MM.1S (cell line): Measurements from ENCODE around the gene CCDC88C.

Experiments
- DNase-seq: peaks from one replicate; pipeline ENCODE4 v3.0.0-alpha.2; 2015
- H2AFZ ChIP-seq: fragments of 300-600 bp; sonication (generic); 2 replicates; pipeline ENCODE4 v1.6.0; 2016; ENCODE audit warnings: antibody characterized with exemption, low read length
- H3F3A ChIP-seq: fragments of 300-600 bp; sonication (generic); 2 replicates; pipeline ENCODE4 v1.6.1; 2016; ENCODE audit warnings: mild to moderate bottlenecking, antibody characterized with exemption, low read length, moderate library complexity, mixed read lengths; ENCODE audit not compliant: insufficient read depth
- H3K27ac ChIP-seq: fragments of 300-600 bp; sonication (generic); 2 replicates; pipeline ENCODE4 v1.5.1; 2016; ENCODE audit warnings: mild to moderate bottlenecking, low read length
- H3K27me3 ChIP-seq: fragments of 300-600 bp; sonication (generic); replicated peaks from 2 replicates; pipeline ENCODE4 v1.6.0; 2016; ENCODE audit warnings: low read length; ENCODE audit not compliant: insufficient read depth
- H3K36me3 ChIP-seq: fragments of 300-600 bp; sonication (generic); replicated peaks from 2 replicates; pipeline ENCODE4 v1.6.1; 2016; ENCODE audit warnings: mild to moderate bottlenecking, low read length, mixed read lengths; ENCODE audit not compliant: insufficient read depth
- H3K4me1 ChIP-seq: fragments of 300-600 bp; sonication (generic); 2 replicates; pipeline ENCODE4 v1.6.1; 2016; ENCODE audit warnings: low read length, mixed read lengths
- H3K4me2 ChIP-seq: fragments of 300-600 bp; sonication (generic); 2 replicates; pipeline ENCODE4 v1.6.0; 2016; ENCODE audit warnings: low read depth, low read length
- H3K4me3 ChIP-seq: fragments of 300-600 bp; sonication (generic); 2 replicates; pipeline ENCODE4 v1.5.1; 2016; ENCODE audit warnings: low read length, mixed read lengths
- H3K79me2 ChIP-seq: fragments of 300-600 bp; sonication (generic); 2 replicates; pipeline ENCODE4 v1.6.1; 2016; ENCODE audit warnings: mixed run types, low read length, mixed read lengths
- H3K9ac ChIP-seq: fragments of 300-600 bp; sonication (generic); 2 replicates; pipeline ENCODE4 v1.6.1; 2016; ENCODE audit warnings: low read length, mixed read lengths
- H3K9me2 ChIP-seq: fragments of 300-600 bp; sonication (generic); replicated peaks from 2 replicates; pipeline ENCODE4 v1.6.1; 2016; ENCODE audit warnings: mild to moderate bottlenecking, low read length, mixed read lengths; ENCODE audit not compliant: insufficient read depth
- H3K9me3 ChIP-seq: fragments of 300-600 bp; sonication (generic); replicated peaks from 2 replicates; pipeline ENCODE4 v1.6.1; 2016; ENCODE audit warnings: mild to moderate bottlenecking, low read length, mixed read lengths; ENCODE audit not compliant: insufficient read depth
- H4K20me1 ChIP-seq: fragments of 300-600 bp; sonication (generic); 2 replicates; pipeline ENCODE4 v1.6.1; 2016; ENCODE audit warnings: mild to moderate bottlenecking, low read length, moderate library complexity, mixed read lengths; ENCODE audit not compliant: insufficient read depth
- EZH2 ChIP-seq: fragments of 300-600 bp; sonication (generic); optimal IDR thresholded peaks from 2 replicates; pipeline ENCODE3; 2017; ENCODE audit warnings: low read depth, mild to moderate bottlenecking, antibody characterized with exemption, low read length, mixed read lengths
- EZH2phosphoT487 ChIP-seq: fragments of 300-600 bp; sonication (generic); IDR thresholded peaks from 2 replicates; pipeline ENCODE4 v1.6.1; 2018; ENCODE audit warnings: antibody characterized with exemption, low read length
- TF ChIP-seq, protein P1 (sequence below): fragments of 300-600 bp; sonication (generic); IDR thresholded peaks from 2 replicates; pipeline ENCODE4 v1.5.1; 2016; ENCODE audit warnings: antibody characterized with exemption, low read length, mixed read lengths

Gene CCDC88C

GRCh38 chr14:91317381-91318308, 100.0 kb downstream of the CCDC88C start:
- Histone ChIP-seq H3K4me1 (peaks cover 55% of the 10 kb centered on the region), H3K9me3 (no peaks in the 10 kb centered on the region), H3K79me2 (peaks cover 81% of the 10 kb centered on the region), H3K9ac (peak overlapping the region; percentile 52), H4K20me1 (no peaks in the 10 kb centered on the region), H3F3A (peaks cover 32% of the 10 kb centered on the region), H3K4me3 (peak overlapping the region; percentile 14; the same call in 1 of the 2 replicates), H3K36me3 (no peaks in the 10 kb centered on the region), H3K27ac (peak overlapping the region; percentile 93), H3K27me3 (no peaks in the 10 kb centered on the region), H2AFZ (no peak overlapping the region), H3K9me2 (no peaks in the 10 kb centered on the region), H3K4me2 (peak overlapping the region; percentile 67)
- TF ChIP-seq, protein P1, sequence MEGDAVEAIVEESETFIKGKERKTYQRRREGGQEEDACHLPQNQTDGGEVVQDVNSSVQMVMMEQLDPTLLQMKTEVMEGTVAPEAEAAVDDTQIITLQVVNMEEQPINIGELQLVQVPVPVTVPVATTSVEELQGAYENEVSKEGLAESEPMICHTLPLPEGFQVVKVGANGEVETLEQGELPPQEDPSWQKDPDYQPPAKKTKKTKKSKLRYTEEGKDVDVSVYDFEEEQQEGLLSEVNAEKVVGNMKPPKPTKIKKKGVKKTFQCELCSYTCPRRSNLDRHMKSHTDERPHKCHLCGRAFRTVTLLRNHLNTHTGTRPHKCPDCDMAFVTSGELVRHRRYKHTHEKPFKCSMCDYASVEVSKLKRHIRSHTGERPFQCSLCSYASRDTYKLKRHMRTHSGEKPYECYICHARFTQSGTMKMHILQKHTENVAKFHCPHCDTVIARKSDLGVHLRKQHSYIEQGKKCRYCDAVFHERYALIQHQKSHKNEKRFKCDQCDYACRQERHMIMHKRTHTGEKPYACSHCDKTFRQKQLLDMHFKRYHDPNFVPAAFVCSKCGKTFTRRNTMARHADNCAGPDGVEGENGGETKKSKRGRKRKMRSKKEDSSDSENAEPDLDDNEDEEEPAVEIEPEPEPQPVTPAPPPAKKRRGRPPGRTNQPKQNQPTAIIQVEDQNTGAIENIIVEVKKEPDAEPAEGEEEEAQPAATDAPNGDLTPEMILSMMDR: peak; percentile 31
- no peak for TF ChIP-seq EZH2phosphoT487
- peak; percentile 67 for DNase-seq

GRCh38 chr14:91316761-91317160, 100.9 kb downstream of the CCDC88C start:
- H3K79me2 ChIP-seq: peaks cover 80% of the 10 kb centered on the region
- no peaks in the 10 kb centered on the region for H3K9me3 ChIP-seq
- H3K27me3 ChIP-seq: no peaks in the 10 kb centered on the region
- DNase-seq: no peak
- peak overlapping the region; percentile 52 for H3K9ac ChIP-seq
- no peak overlapping the region for H2AFZ ChIP-seq
- H3F3A ChIP-seq: peaks cover 32% of the 10 kb centered on the region
- TF ChIP-seq EZH2phosphoT487: no peak
- TF ChIP-seq, protein P1: no peak
- no peak for TF ChIP-seq EZH2
- peaks cover 47% of the 10 kb centered on the region for H3K4me1 ChIP-seq
- H3K4me2 ChIP-seq: peak overlapping the region; percentile 67
- H3K4me3 ChIP-seq: peak overlapping the region; percentile 14; the same call in 1 of the 2 replicates
- H3K36me3 ChIP-seq: no peaks in the 10 kb centered on the region
- H3K9me2 ChIP-seq: no peaks in the 10 kb centered on the region
- H4K20me1 ChIP-seq: no peaks in the 10 kb centered on the region
- H3K27ac ChIP-seq: peak overlapping the region; percentile 93

DNA sequence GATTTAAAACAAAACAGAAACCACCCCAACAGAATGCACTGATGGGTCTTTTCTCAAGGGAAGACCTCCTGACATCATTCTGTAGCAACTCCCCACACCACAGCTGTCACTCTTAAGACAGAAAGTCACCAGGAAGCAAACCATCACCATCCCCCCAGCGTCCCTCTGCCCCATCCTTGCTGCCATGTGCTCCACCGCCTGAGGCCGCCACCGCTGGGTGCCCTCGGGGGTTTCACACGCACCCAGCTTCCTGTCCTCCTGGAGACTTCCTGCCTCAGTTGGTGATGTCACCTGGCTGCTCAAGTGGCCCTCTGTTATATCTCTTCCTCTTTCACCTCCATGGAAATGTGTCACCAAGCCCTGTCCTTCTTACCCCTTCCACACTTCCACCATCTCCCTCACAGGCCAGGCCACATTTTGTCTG, 101.8 kb downstream of the CCDC88C start:
- H3K27ac ChIP-seq: peak overlapping the region; percentile 93
- no peak overlapping the region for H2AFZ ChIP-seq
- H3F3A ChIP-seq: peaks cover 32% of the 10 kb centered on the region
- no peaks in the 10 kb centered on the region for H4K20me1 ChIP-seq
- no peaks in the 10 kb centered on the region for H3K9me3 ChIP-seq
- H3K79me2 ChIP-seq: peaks cover 79% of the 10 kb centered on the region
- peak; percentile 73 for DNase-seq
- no peak overlapping the region for H3K4me3 ChIP-seq
- no peaks in the 10 kb centered on the region for H3K27me3 ChIP-seq
- peaks cover 42% of the 10 kb centered on the region for H3K4me1 ChIP-seq
- H3K9ac ChIP-seq: peak overlapping the region; percentile 23; the same call in 1 of the 2 replicates
- H3K4me2 ChIP-seq: peak overlapping the region; percentile 67; the same call in 1 of the 2 replicates
- 0 out of 2 replicates have a peak, but pooled peaks cover 3% of the 10 kb centered on the region for H3K36me3 ChIP-seq
- no peaks in the 10 kb centered on the region for H3K9me2 ChIP-seq
- TF ChIP-seq EZH2 (no peak), EZH2phosphoT487 (no peak)
- TF ChIP-seq, protein P1: no peak; the same call in 1 of the 2 replicates
